GM12878 (cell line): ENCODE measurements around the gene WSCD1. TPM values are rescaled to one million over a fixed set of nuclear protein-coding genes. Genes with fewer than 3 reads are reported as not detected.

Source experiments
- ATAC-seq: fragments of 200-7000 bp; cut with Tn5 transposase; 3 replicates; pipeline ENCODE4 v1.9.1; 2020; ENCODE audit warnings: mild to moderate bottlenecking, moderate library complexity
- BruUV-seq: library from RNA; stranded (reverse); fragments of 400-500 nt; replicated peaks from 2 replicates; lab custom pipeline; 2021; lab: Mats Ljungman, UMichigan
- CTCF ChIA-PET: fragments of 300-600 bp; sonication (Branson Sonifier 250); formaldehyde crosslinking; extraction: SDS; loops from one replicate; lab custom pipeline; 2021; ENCODE audit warnings: inconsistent platforms; lab: Yijun Ruan, JAX
- POLR2A ChIA-PET: fragments of 350-600 bp; formaldehyde crosslinking; extraction: SDS; loops from one replicate; lab custom pipeline; 2021; ENCODE audit warnings: inconsistent platforms; lab: Charles Lee
- RAD21 ChIA-PET: fragments of 300-600 bp; sonication (Branson Sonifier 250); formaldehyde crosslinking; loops from one replicate; lab custom pipeline; 2023; ENCODE audit warnings: antibody characterized with exemption; ENCODE audit not compliant: unreplicated experiment; lab: Charles Lee
- SMC1A ChIA-PET: fragments of 300-600 bp; sonication (Branson Sonifier 250); formaldehyde crosslinking; loops from one replicate; lab custom pipeline; 2023; ENCODE audit not compliant: unreplicated experiment, uncharacterized antibody; lab: Charles Lee
- DNase-seq: peaks from one replicate; pipeline ENCODE4 v3.0.0-alpha.2; 2011; ENCODE audit warnings: low read depth, low spot score
- FAIRE-seq: peaks from 3 replicates; lab custom pipeline; 2011; peaks lifted over from hg19 to GRCh38; lab: Jason Lieb, UNC
- H2AFZ ChIP-seq: 2 replicates; pipeline ENCODE4 v1.6.0; 2011; ENCODE audit warnings: low read depth, low read length, control low read depth; ENCODE audit not compliant: control insufficient read depth
- H3K27ac ChIP-seq: 2 replicates; pipeline ENCODE4 v1.5.1; 2011; ENCODE audit warnings: control low read depth; ENCODE audit not compliant: control insufficient read depth, insufficient read depth
- H3K27me3 ChIP-seq, 2 experiments: replicated peaks in 1 of 2; 2 replicates each; pipeline versions ENCODE4 v1.6.0 to v1.6.1; 2011; ENCODE audit warnings: low read length in 1 of 2; ENCODE audit not compliant: control insufficient read depth in 2 of 2, insufficient read depth in 2 of 2
- H3K36me3 ChIP-seq, 2 experiments: 2 replicates each; pipeline ENCODE4 v1.5.1; 2011; ENCODE audit warnings: low read length in 1 of 2; ENCODE audit not compliant: control insufficient read depth in 2 of 2, insufficient read depth in 2 of 2
- H3K4me1 ChIP-seq: 2 replicates; pipeline ENCODE4 v1.6.1; 2011; ENCODE audit warnings: mild to moderate bottlenecking, low read length, moderate library complexity, mixed read lengths; ENCODE audit not compliant: control insufficient read depth, insufficient read depth
- H3K4me2 ChIP-seq: 2 replicates; pipeline ENCODE4 v1.6.0; 2011; ENCODE audit warnings: control low read depth; ENCODE audit not compliant: control insufficient read depth, insufficient read depth
- H3K4me3 ChIP-seq: fragments of 200-600 bp; sonication (generic); 2 replicates; pipeline ENCODE4 v1.5.1; 2016
- H3K79me2 ChIP-seq: 2 replicates; pipeline ENCODE4 v1.6.0; 2011; ENCODE audit warnings: low read length; ENCODE audit not compliant: control insufficient read depth, insufficient read depth
- H3K9ac ChIP-seq: 2 replicates; pipeline ENCODE4 v1.8.0; 2011; ENCODE audit warnings: low read length, control low read depth, mixed read lengths; ENCODE audit not compliant: control insufficient read depth, insufficient read depth
- H3K9me3 ChIP-seq: replicated peaks from 3 replicates; pipeline ENCODE4 v1.5.1; 2011; ENCODE audit warnings: mild to moderate bottlenecking, low read length; ENCODE audit not compliant: control insufficient read depth, insufficient read depth
- H4K20me1 ChIP-seq: 2 replicates; pipeline ENCODE4 v1.6.0; 2011; ENCODE audit not compliant: control insufficient read depth, insufficient read depth
- ATF7 ChIP-seq: fragments of 450-650 bp; IDR thresholded peaks from 2 replicates; pipeline ENCODE4 v1.6.1; 2016; ENCODE audit warnings: low read depth, mild to moderate bottlenecking
- CHD1 ChIP-seq: IDR thresholded peaks from 2 replicates; pipeline ENCODE4 v1.6.1; 2012; ENCODE audit warnings: low read depth, low read length, improper control_type of control experiment
- CHD2 ChIP-seq: IDR thresholded peaks from 2 replicates; pipeline ENCODE4 v1.6.1; 2011; ENCODE audit warnings: low read depth, low read length, improper control_type of control experiment, borderline replicate concordance
- HDAC6 ChIP-seq: fragments of 200-600 bp; sonication (generic); IDR thresholded peaks from one replicate; pipeline ENCODE4 v1.8.0; 2017; ENCODE audit warnings: antibody characterized with exemption; ENCODE audit not compliant: unreplicated experiment
- JUNB ChIP-seq: IDR thresholded peaks from 2 replicates; pipeline ENCODE4 v1.6.1; 2016; ENCODE audit warnings: antibody characterized with exemption, mild to moderate bottlenecking
- POLR2AphosphoS5 ChIP-seq: IDR thresholded peaks from 2 replicates; pipeline ENCODE4 v1.6.1; 2011; ENCODE audit warnings: mild to moderate bottlenecking, low read length, inconsistent platforms
- RELB ChIP-seq: fragments of 450-650 bp; IDR thresholded peaks from 2 replicates; pipeline ENCODE4 v1.6.1; 2017; ENCODE audit warnings: low read depth, mild to moderate bottlenecking, moderate library complexity
- RFX5 ChIP-seq: IDR thresholded peaks from 2 replicates; pipeline ENCODE4 v1.6.1; 2011; ENCODE audit warnings: low read depth, low read length, improper control_type of control experiment
- SMAD1 ChIP-seq: fragments of 450-650 bp; IDR thresholded peaks from 2 replicates; pipeline ENCODE4 v1.6.1; 2018; ENCODE audit warnings: mild to moderate bottlenecking, low read depth; ENCODE audit not compliant: partially characterized antibody
- SREBF1 ChIP-seq: IDR thresholded peaks from 2 replicates; pipeline ENCODE4 v1.6.1; 2012; ENCODE audit warnings: mild to moderate bottlenecking, low read length
- SUPT20H ChIP-seq: IDR thresholded peaks from 2 replicates; pipeline ENCODE4 v1.6.1; 2011; ENCODE audit warnings: low read depth, mild to moderate bottlenecking, low read length, moderate library complexity, borderline replicate concordance; ENCODE audit not compliant: control insufficient read depth
- TAF1 ChIP-seq: IDR thresholded peaks from 2 replicates; pipeline ENCODE4 v1.6.1; 2011; ENCODE audit warnings: mild to moderate bottlenecking, low read depth, low read length, borderline replicate concordance
- ZNF384 ChIP-seq: IDR thresholded peaks from 2 replicates; pipeline ENCODE4 v1.6.1; 2012; ENCODE audit warnings: low read depth, mild to moderate bottlenecking, low read length, improper control_type of control experiment, borderline replicate concordance
- ZZZ3 ChIP-seq: IDR thresholded peaks from 2 replicates; pipeline ENCODE4 v1.6.1; 2011; ENCODE audit warnings: low read depth; ENCODE audit not compliant: control insufficient read depth, insufficient read length
- WGBS: methylation state at CpG from one replicate; pipeline ENCODE4 v1.1.6; 2016; ENCODE audit warnings: low lambda C conversion rate; ENCODE audit not compliant: insufficient replicate concordance, insufficient coverage; ENCODE audit errors: missing lambda C conversion rate; 5-methylcytosine and 5-hydroxymethylcytosine counted together
- in situ Hi-C: fragments of 300-500 bp; cut with MboI; formaldehyde crosslinking; loops from 9 replicates; pipeline ENCODE4 v1.14.3; 2018; ENCODE audit warnings: mixed read lengths
- intact Hi-C: fragments of 100-400 bp; cut with micrococcal nuclease; formaldehyde crosslinking; loops from one replicate; pipeline ENCODE4 v1.14.2; 2022; ENCODE audit not compliant: unreplicated experiment
- polyA plus RNA-seq, 11 experiments: library from polyadenylated mRNA; depleted of rRNA in 4 of 11; unstranded in 6 of 11; stranded (reverse) in 5 of 11; fragments of >200 nt; fragmentation: Nextera tagmentation in 4 of 11; fragmentation: Illumina TruSeq in 1 of 11; extraction: Ambion mirVana in 4 of 11; extraction: Trizol in 1 of 11; gene quantifications; 1 replicate in 1 of 11; 2 replicates in 10 of 11; pipeline versions ENCODE4 v1.2.1 to v1.2.3, GENCODE V29; 2011 to 2016; ENCODE audit warnings: inconsistent platforms in 2 of 11, missing spikeins in 2 of 11, low read depth in 1 of 11
- total RNA-seq, 4 experiments: library from RNA; depleted of rRNA in 3 of 4; stranded (reverse); fragments of >200 nt in 3 of 4; fragmentation: Illumina TruSeq in 1 of 4; extraction: Trizol in 1 of 4; gene quantifications; 2 replicates each; pipeline versions ENCODE4 v1.2.1 to v1.2.3, GENCODE V29; 2013 to 2021

WSCD1 gene
- total and polyA plus RNA-seq, 10 of the 15 experiments (the other 5 are each of a cell fraction or from before 2014, with no cell fraction given): 0.01 to 0.16 TPM; not detected in 8

DNA sequence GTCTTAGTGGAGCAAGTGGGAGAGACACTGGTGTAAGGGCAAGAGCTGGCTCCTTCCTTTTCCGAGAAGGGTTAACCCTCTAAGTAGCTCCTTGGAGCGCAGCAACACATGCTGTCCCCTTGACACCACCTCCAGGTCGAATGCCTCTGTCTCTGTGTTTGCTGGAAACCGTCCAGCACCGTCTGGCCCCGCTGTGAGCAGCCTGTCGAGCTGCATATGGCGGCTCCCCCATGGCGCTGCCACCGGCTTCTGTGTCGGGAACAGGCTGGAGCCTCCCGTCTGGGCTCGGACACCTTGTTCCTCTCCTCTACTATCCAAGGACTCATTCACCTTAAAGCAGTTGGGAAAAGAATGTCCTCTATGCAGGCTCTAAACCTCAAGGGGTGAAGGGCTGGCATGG is 28.9 kb upstream of the WSCD1 start:
- Histone ChIP-seq H2AFZ (no peak overlapping the region), H3K4me3 (no peak overlapping the region), H3K36me3 (no peaks in the 10 kb centered on the region), H3K27me3 (no peaks in the 10 kb centered on the region), H3K9ac (no peak overlapping the region), H3K4me2 (no peak overlapping the region), H3K9me3 (no peaks in the 10 kb centered on the region), H3K4me1 (no peaks in the 10 kb centered on the region)
- SMC1A ChIA-PET: no interaction called here
- BruUV-seq: no TSS peak
- FAIRE-seq (no peak), ATAC-seq (no peak)
- intact Hi-C loops: no loop called here
- RAD21 ChIA-PET: no interaction called here
- no peak for TF ChIP-seq POLR2AphosphoS5
- TF ChIP-seq SMAD1: no peak
- no peak for TF ChIP-seq ZZZ3
- TF ChIP-seq JUNB: no peak
- no peak for TF ChIP-seq HDAC6
- TF ChIP-seq, all 136 proteins: peak for 0
- Histone ChIP-seq H4K20me1 (no peaks in the 10 kb centered on the region; the same call in 1 of the 2 replicates), H3K79me2 (no peaks in the 10 kb centered on the region), H3K27ac (no peak overlapping the region)
- DNase-seq: no peak
- CTCF ChIA-PET: no interaction called here
- in situ Hi-C loops: no loop called here
- POLR2A ChIA-PET: no interaction called here
- WGBS: 9% methylated on average over 13 of the region's 13 CpGs

GRCh38 chr17:6043405-6043804 is 26.8 kb upstream of the WSCD1 start:
- ChIA-PET POLR2A (no interaction called here), CTCF (no interaction called here), SMC1A (no interaction called here), RAD21 (no interaction called here)
- no peak overlapping the region for H3K4me3 ChIP-seq
- H3K4me1 ChIP-seq: no peaks in the 10 kb centered on the region
- H3K27ac ChIP-seq: no peak overlapping the region
- DNase-seq: no peak
- 40% methylated on average over 2 of the region's 2 CpGs for WGBS
- H2AFZ ChIP-seq: no peak overlapping the region
- TF ChIP-seq ATF7 (no peak), TAF1 (no peak), RFX5 (no peak), SREBF1 (no peak), RELB (no peak), SUPT20H (no peak), ZNF384 (no peak), CHD1 (no peak), CHD2 (no peak)
- no peak for FAIRE-seq
- H3K4me2 ChIP-seq: no peak overlapping the region
- H3K9ac ChIP-seq: no peak overlapping the region
- intact Hi-C loops (no loop called here), in situ Hi-C loops (no loop called here)
- H3K9me3 ChIP-seq: no peaks in the 10 kb centered on the region
- ATAC-seq: no peak
- H3K79me2 ChIP-seq: no peaks in the 10 kb centered on the region
- no peaks in the 10 kb centered on the region; the same call in 1 of the 2 replicates for H4K20me1 ChIP-seq
- no peaks in the 10 kb centered on the region for H3K27me3 ChIP-seq
- no TSS peak for BruUV-seq
- no peaks in the 10 kb centered on the region for H3K36me3 ChIP-seq
